Measurements from ENCODE around the gene RRP12. TPM values are rescaled to one million over a fixed set of nuclear protein-coding genes. Genes with fewer than 3 reads are reported as not detected.

RRP12 gene
- total and polyA plus RNA-seq, 7 experiments from 2014 or later: 10.6 to 197 (median 25.1) TPM

DNA sequence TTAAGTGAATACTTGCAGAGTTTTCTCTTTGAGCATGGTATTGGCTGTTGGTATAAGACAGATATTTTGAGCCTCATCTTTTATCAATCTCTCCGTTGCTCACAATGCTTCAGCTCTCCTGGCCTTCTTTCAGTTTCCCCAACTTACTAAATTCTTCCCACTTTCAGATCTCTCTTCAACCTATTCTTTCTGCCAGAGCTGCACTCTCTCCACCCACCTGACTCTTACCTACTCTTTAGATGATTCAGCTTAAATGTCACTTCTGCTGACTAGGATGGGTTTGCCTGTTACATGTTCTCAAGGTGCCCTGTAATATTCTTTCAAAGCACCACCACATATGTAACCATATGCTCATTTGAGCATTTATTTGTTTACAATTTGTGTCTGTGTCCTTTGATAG, 43.1 kb upstream of the RRP12 start:
- H3K27ac Mint-ChIP-seq: peak overlapping the region in 5 of 9 donors; percentile 16 to 94 (median 36)
- H3K27me3 Mint-ChIP-seq: no peaks in the 10 kb centered on the region
- Histone ChIP-seq H3K36me3 (ENCODE audit: control insufficient read depth in 2 of 3, insufficient read depth in 3 of 3, low read length in 3 of 3) (peaks cover 0 to 38% (median 4%) of the 10 kb centered on the region in 3 experiments), H3K9me3 (ENCODE audit: control insufficient read depth in 2 of 3, low read length in 3 of 3) (no peaks in the 10 kb centered on the region), H3K27me3 (ENCODE audit: control insufficient read depth in 2 of 2, insufficient read depth in 2 of 2, low read length in 2 of 2) (no peaks in the 10 kb centered on the region), H3K4me1 (ENCODE audit: control insufficient read depth in 2 of 2, insufficient read depth in 2 of 2, low read length in 2 of 2) (peaks cover 19 to 29% of the 10 kb centered on the region in 2 donors), H3K27ac (ENCODE audit: low read depth, low read length) (no peak overlapping the region), H3K4me3 (ENCODE audit: low read length) (no peak overlapping the region)
- peak overlapping the region in 9 of 10 donors; percentile 0 to 99 (median 89) for H3K4me3 Mint-ChIP-seq
- ChIA-PET CTCF (interaction anchor here (1.3 kb wide), 2 partner anchors 20 to 24 kb away, joined by 5 read pairs; no protein-coding TSS in a partner anchor), POLR2A (interaction anchor here (1.5 to 2.1 kb wide), 2 partner anchors 14 to 43 kb away, joined by 3 to 8 read pairs; partner anchors contain the start of gene RRP12)
- intact Hi-C loops (cut with micrococcal nuclease): no loop called here
- H3K4me1 Mint-ChIP-seq: peaks cover 32 to 58% (median 37%) of the 10 kb centered on the region in 7 donors
- no peaks in the 10 kb centered on the region for H3K9me3 Mint-ChIP-seq
- H3K36me3 Mint-ChIP-seq: peaks cover 0 to 13% (median 4%) of the 10 kb centered on the region in 5 donors
- DNase-seq (no peak), ATAC-seq (no peak)

DNA sequence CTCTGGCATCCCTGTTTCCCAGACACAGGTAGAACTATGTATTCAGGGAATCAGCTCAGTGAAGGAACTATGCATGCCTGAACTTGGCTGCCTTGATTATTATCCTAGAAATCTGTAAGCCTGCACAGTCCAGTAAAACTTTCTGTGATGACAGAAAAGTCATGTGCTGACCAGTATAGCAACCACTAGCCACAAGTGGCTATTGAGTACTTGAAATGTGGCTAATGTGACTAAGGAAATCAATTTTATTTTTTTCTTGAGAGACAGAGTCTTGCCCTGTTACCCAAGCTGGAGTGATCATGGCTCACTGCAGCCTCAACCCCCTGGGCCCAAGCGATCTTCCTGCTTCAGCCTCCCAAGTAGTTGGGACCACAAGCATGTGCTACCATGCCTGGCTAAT, 41.1 kb upstream of the RRP12 start:
- H3K4me3 ChIP-seq (ENCODE audit: low read length): no peak overlapping the region
- no peaks in the 10 kb centered on the region for H3K27me3 ChIP-seq (ENCODE audit: control insufficient read depth in 2 of 2, insufficient read depth in 2 of 2, low read length in 2 of 2)
- intact Hi-C loops (cut with micrococcal nuclease): no loop called here
- Mint-ChIP-seq H3K36me3 (peaks cover 0 to 11% (median 9%) of the 10 kb centered on the region in 5 donors), H3K27me3 (no peaks in the 10 kb centered on the region), H3K4me1 (peaks cover 18 to 38% (median 26%) of the 10 kb centered on the region in 7 donors), H3K27ac (no peak overlapping the region), H3K4me3 (no peak overlapping the region), H3K9me3 (no peaks in the 10 kb centered on the region)
- peaks cover 0 to 56% (median 6%) of the 10 kb centered on the region in 3 experiments for H3K36me3 ChIP-seq (ENCODE audit: control insufficient read depth in 2 of 3, insufficient read depth in 3 of 3, low read length in 3 of 3)
- no peak for ATAC-seq
- no peak for DNase-seq
- no peak overlapping the region for H3K27ac ChIP-seq (ENCODE audit: low read depth, low read length)
- ChIA-PET POLR2A (interaction anchor here (1.1 kb wide), 1 partner anchor 11 kb away, joined by 4 read pairs; no protein-coding TSS in a partner anchor), CTCF (interaction anchor here (0.5 to 0.7 kb wide), 2 partner anchors 112 to 163 kb away, joined by 3 read pairs; no protein-coding TSS in a partner anchor)
- H3K4me1 ChIP-seq (ENCODE audit: control insufficient read depth in 2 of 2, insufficient read depth in 2 of 2, low read length in 2 of 2): peaks cover 17 to 22% of the 10 kb centered on the region in 2 donors
- no peaks in the 10 kb centered on the region for H3K9me3 ChIP-seq (ENCODE audit: control insufficient read depth in 2 of 3, low read length in 3 of 3)

DNA sequence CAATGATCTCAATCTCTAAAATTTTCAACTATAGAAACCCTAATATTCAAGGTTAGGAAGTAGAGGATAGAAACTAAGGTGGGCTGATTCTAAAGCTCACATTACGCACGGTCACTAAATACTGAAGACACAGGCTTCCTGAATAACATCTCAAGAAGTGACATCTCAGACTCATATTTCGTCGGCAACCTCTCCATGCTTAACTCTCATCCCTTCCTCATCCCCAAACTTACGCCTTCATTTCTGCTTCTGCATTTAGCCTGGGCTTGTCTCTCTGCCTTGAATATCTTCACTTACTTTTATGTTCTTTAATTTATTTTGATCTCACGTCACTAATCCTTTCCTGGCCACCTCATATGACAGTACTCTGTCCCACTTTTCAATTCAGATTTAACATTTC, 34.1 kb upstream of the RRP12 start:
- H3K4me1 ChIP-seq (ENCODE audit: control insufficient read depth in 2 of 2, insufficient read depth in 2 of 2, low read length in 2 of 2): no peaks in the 10 kb centered on the region
- no peaks in the 10 kb centered on the region for H3K9me3 Mint-ChIP-seq
- DNase-seq (no peak), ATAC-seq (no peak)
- intact Hi-C loops (cut with micrococcal nuclease): no loop called here
- no peaks in the 10 kb centered on the region for H3K27me3 Mint-ChIP-seq
- no peaks in the 10 kb centered on the region for H3K9me3 ChIP-seq (ENCODE audit: control insufficient read depth in 2 of 3, low read length in 3 of 3)
- no peak overlapping the region for H3K27ac Mint-ChIP-seq
- peaks cover 0 to 10% (median 0%) of the 10 kb centered on the region in 7 donors for H3K4me1 Mint-ChIP-seq
- H3K4me3 Mint-ChIP-seq: no peak overlapping the region
- H3K4me3 ChIP-seq (ENCODE audit: low read length): no peak overlapping the region
- no peaks in the 10 kb centered on the region for H3K27me3 ChIP-seq (ENCODE audit: control insufficient read depth in 2 of 2, insufficient read depth in 2 of 2, low read length in 2 of 2)
- no peak overlapping the region for H3K27ac ChIP-seq (ENCODE audit: low read depth, low read length)
- H3K36me3 Mint-ChIP-seq: peaks cover 0 to 27% (median 16%) of the 10 kb centered on the region in 5 donors
- ChIA-PET CTCF (no interaction called here), POLR2A (no interaction called here)
- peaks cover 8 to 87% (median 26%) of the 10 kb centered on the region in 3 experiments for H3K36me3 ChIP-seq (ENCODE audit: control insufficient read depth in 2 of 3, insufficient read depth in 3 of 3, low read length in 3 of 3)

DNA sequence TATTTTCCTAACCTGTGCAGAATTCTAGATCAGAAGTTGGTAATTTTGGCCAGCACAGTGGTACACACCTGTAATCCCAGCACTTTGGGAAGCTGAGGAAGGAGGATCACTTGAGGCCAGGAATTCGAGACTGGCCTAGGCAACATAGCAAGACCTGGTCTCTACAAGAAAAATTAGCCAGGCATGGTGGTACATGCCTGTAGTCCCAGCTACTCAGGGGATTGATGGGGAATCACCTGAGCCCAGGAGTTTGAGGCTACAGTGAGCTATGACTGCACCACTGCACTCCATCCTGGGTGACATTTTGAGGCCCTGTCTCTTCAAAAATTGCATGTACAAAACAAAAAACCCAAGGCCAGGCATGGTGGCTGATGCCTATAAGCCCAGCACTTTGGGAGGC, 33.4 kb upstream of the RRP12 start:
- ChIA-PET POLR2A (interaction anchor here (1.7 kb wide), 1 partner anchor 33 kb away, joined by 5 read pairs; the partner anchor contains the start of gene RRP12), CTCF (no interaction called here)
- no peak overlapping the region for H3K27ac ChIP-seq (ENCODE audit: low read depth, low read length)
- DNase-seq (no peak), ATAC-seq (no peak)
- H3K27me3 ChIP-seq (ENCODE audit: control insufficient read depth in 2 of 2, insufficient read depth in 2 of 2, low read length in 2 of 2): no peaks in the 10 kb centered on the region
- H3K4me1 ChIP-seq (ENCODE audit: control insufficient read depth in 2 of 2, insufficient read depth in 2 of 2, low read length in 2 of 2): no peaks in the 10 kb centered on the region
- H3K27me3 Mint-ChIP-seq: no peaks in the 10 kb centered on the region
- peaks cover 0 to 13% (median 0%) of the 10 kb centered on the region in 7 donors for H3K4me1 Mint-ChIP-seq
- intact Hi-C loops (cut with micrococcal nuclease): no loop called here
- peaks cover 0 to 27% (median 13%) of the 10 kb centered on the region in 5 donors for H3K36me3 Mint-ChIP-seq
- no peak overlapping the region for H3K4me3 Mint-ChIP-seq
- H3K9me3 Mint-ChIP-seq: no peaks in the 10 kb centered on the region
- peaks cover 8 to 87% (median 26%) of the 10 kb centered on the region in 3 experiments for H3K36me3 ChIP-seq (ENCODE audit: control insufficient read depth in 2 of 3, insufficient read depth in 3 of 3, low read length in 3 of 3)
- peak overlapping the region in 4 of 9 donors; percentile 6 to 78 (median 55) for H3K27ac Mint-ChIP-seq
- no peaks in the 10 kb centered on the region for H3K9me3 ChIP-seq (ENCODE audit: control insufficient read depth in 2 of 3, low read length in 3 of 3)
- H3K4me3 ChIP-seq (ENCODE audit: low read length): no peak overlapping the region

DNA sequence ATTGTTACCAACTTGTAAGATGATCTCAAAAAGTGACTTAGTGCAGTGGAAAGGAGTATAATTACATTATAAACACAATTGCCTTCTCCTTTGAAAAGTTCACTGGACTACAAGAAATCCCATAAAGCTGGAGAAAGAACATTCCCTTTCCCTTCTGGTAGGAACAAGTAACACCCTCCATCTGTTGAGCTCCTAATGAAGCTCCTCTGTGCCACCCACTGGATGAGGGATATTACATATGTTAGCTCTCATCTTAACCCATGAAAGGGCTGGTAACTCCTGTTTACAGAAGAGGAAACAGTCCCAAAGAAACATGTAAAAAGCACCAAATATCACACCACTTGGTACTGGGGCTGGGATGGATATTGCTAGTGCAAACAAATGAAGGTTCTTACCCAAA, 32.9 kb upstream of the RRP12 start:
- H3K36me3 ChIP-seq (ENCODE audit: control insufficient read depth in 2 of 3, insufficient read depth in 3 of 3, low read length in 3 of 3): peaks cover 8 to 82% (median 26%) of the 10 kb centered on the region in 3 experiments
- no peak overlapping the region for H3K4me3 Mint-ChIP-seq

DNA sequence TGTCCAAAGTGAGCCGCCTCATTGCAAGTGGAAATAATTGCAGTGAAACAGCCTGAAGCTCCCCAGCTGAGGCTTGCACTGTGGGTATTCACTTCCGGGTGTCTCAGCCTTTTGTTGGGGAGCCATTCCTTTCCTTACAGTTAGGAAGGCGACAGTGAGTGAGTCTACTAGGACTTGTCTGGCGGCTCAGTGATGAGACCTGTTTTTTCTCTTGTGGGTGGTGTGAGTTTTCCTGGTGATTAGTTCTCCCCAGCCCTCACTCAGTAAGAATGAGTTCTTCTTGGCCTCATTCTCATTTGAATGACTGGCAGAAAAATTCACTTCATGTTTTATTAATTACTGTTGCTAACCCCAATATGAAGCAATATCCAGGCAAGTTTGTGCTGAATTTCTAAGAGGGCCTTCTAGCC, 27.4 kb upstream of the RRP12 start:
- no peaks in the 10 kb centered on the region for H3K9me3 ChIP-seq (ENCODE audit: control insufficient read depth in 2 of 3, low read length in 3 of 3)
- peaks cover 0 to 41% (median 8%) of the 10 kb centered on the region in 5 donors for H3K36me3 Mint-ChIP-seq
- DNase-seq (no peak), ATAC-seq (no peak)
- H3K4me1 Mint-ChIP-seq: peaks cover 4 to 49% (median 29%) of the 10 kb centered on the region in 7 donors
- H3K27ac Mint-ChIP-seq: peak overlapping the region in 8 of 9 donors; percentile 4 to 89 (median 74)
- H3K4me1 ChIP-seq (ENCODE audit: control insufficient read depth in 2 of 2, insufficient read depth in 2 of 2, low read length in 2 of 2): peaks cover 20 to 29% of the 10 kb centered on the region in 2 donors
- no peak overlapping the region for H3K4me3 ChIP-seq (ENCODE audit: low read length)
- intact Hi-C loops (cut with micrococcal nuclease): loop anchor here in 1 of 2 donors (1.0 kb wide), 1 partner anchor 17 kb away; no protein-coding TSS in a partner anchor
- peak overlapping the region; percentile 81 for H3K27ac ChIP-seq (ENCODE audit: low read depth, low read length)
- H3K4me3 Mint-ChIP-seq: peak overlapping the region in 8 of 10 donors; percentile 18 to 96 (median 54)
- H3K27me3 ChIP-seq (ENCODE audit: control insufficient read depth in 2 of 2, insufficient read depth in 2 of 2, low read length in 2 of 2): no peaks in the 10 kb centered on the region
- POLR2A ChIA-PET: interaction anchor here (1.0 kb wide), 1 partner anchor 10 kb away, joined by 3 read pairs; no protein-coding TSS in a partner anchor
- peaks cover 0 to 30% (median 18%) of the 10 kb centered on the region in 3 experiments for H3K36me3 ChIP-seq (ENCODE audit: control insufficient read depth in 2 of 3, insufficient read depth in 3 of 3, low read length in 3 of 3)
- peaks cover 0 to 2% (median 0%) of the 10 kb centered on the region in 5 donors for H3K27me3 Mint-ChIP-seq
- H3K9me3 Mint-ChIP-seq: peaks cover 0 to 4% (median 0%) of the 10 kb centered on the region in 11 donors
- CTCF ChIA-PET: no interaction called here

More for the DNA sequence above, 32.9 kb upstream of the RRP12 start:
- DNase-seq: no peak
- no peak overlapping the region for H3K4me3 ChIP-seq (ENCODE audit: low read length)
- H3K27ac ChIP-seq (ENCODE audit: low read depth, low read length): no peak overlapping the region
- peaks cover 0 to 26% (median 10%) of the 10 kb centered on the region in 5 donors for H3K36me3 Mint-ChIP-seq
- H3K9me3 Mint-ChIP-seq: no peaks in the 10 kb centered on the region
- intact Hi-C loops (cut with micrococcal nuclease): no loop called here
- no peaks in the 10 kb centered on the region for H3K27me3 Mint-ChIP-seq
- ChIA-PET CTCF (interaction anchor here (1.1 kb wide), 1 partner anchor 9 kb away, joined by 4 read pairs; no protein-coding TSS in a partner anchor), POLR2A (interaction anchor here (1.7 kb wide), 1 partner anchor 33 kb away, joined by 5 read pairs; the partner anchor contains the start of gene RRP12)
- peak overlapping the region in 2 of 9 donors; percentile 39 to 71 for H3K27ac Mint-ChIP-seq
- no peak for ATAC-seq
- peaks cover 0 to under 1% of the 10 kb centered on the region in 2 donors for H3K4me1 ChIP-seq (ENCODE audit: control insufficient read depth in 2 of 2, insufficient read depth in 2 of 2, low read length in 2 of 2)
- no peaks in the 10 kb centered on the region for H3K9me3 ChIP-seq (ENCODE audit: control insufficient read depth in 2 of 3, low read length in 3 of 3)
- H3K4me1 Mint-ChIP-seq: peaks cover 0 to 18% (median 0%) of the 10 kb centered on the region in 7 donors
- H3K27me3 ChIP-seq (ENCODE audit: control insufficient read depth in 2 of 2, insufficient read depth in 2 of 2, low read length in 2 of 2): no peaks in the 10 kb centered on the region

All from naive thymus-derived CD4-positive, alpha-beta T cell (primary cell).